HepG2 (cell line): ENCODE data around the gene MTFR1L. TPM values are rescaled to one million over a fixed set of nuclear protein-coding genes. Genes with fewer than 3 reads are reported as not detected.

Experiments
- CEBPZ ChIP-seq: IDR thresholded peaks from 2 replicates; pipeline ENCODE4 v1.6.1; 2012; ENCODE audit warnings: low read length, improper control_type of control experiment
- CSRNP2 ChIP-seq: sonication (generic); formaldehyde crosslinking; conservative IDR thresholded peaks from 2 replicates; pipeline ENCODE4 v1.8.0; 2022; ENCODE audit warnings: low read depth, missing genetic modification reagents
- DNMT1 ChIP-seq: sonication (generic); formaldehyde crosslinking; IDR thresholded peaks from 2 replicates; pipeline ENCODE4 v1.5.1; 2020; ENCODE audit warnings: mild to moderate bottlenecking, missing genetic modification reagents
- PRDM15 ChIP-seq: sonication (generic); formaldehyde crosslinking; IDR thresholded peaks from 2 replicates; pipeline ENCODE4 v1.4.0; 2020; ENCODE audit warnings: missing genetic modification reagents
- SNAPC2 ChIP-seq: sonication (generic); formaldehyde crosslinking; IDR thresholded peaks from 2 replicates; pipeline ENCODE4 v1.8.1; 2022; ENCODE audit warnings: mild to moderate bottlenecking, missing genetic modification reagents
- ZBTB40 ChIP-seq, 2 experiments: fragments of 450-650 bp in 1 of 2; sonication (generic) in 1 of 2; formaldehyde crosslinking in 1 of 2; IDR thresholded peaks; 2 replicates each; pipeline versions ENCODE4 v1.6.1 to v1.8.0; 2016 to 2022; ENCODE audit warnings: antibody characterized with exemption in 1 of 2, mild to moderate bottlenecking in 1 of 2, missing genetic modification reagents in 1 of 2
- ZNF225 ChIP-seq: sonication (generic); formaldehyde crosslinking; IDR thresholded peaks from 2 replicates; pipeline ENCODE4 v1.4.0; 2020; ENCODE audit warnings: mild to moderate bottlenecking, missing genetic modification reagents
- ZNF644 ChIP-seq: IDR thresholded peaks from 2 replicates; pipeline ENCODE4 v1.6.1; 2016; ENCODE audit warnings: low read depth
- polyA plus RNA-seq, 8 experiments: library from polyadenylated mRNA; depleted of rRNA in 3 of 8; stranded (reverse) in 7 of 8; unstranded in 1 of 8; fragments of >200 nt; fragmentation: Illumina TruSeq in 4 of 8; extraction: Trizol in 4 of 8; gene quantifications; 2 replicates each; pipeline versions ENCODE4 v1.2.1 to v1.2.3, GENCODE V29; 2011 to 2016; ENCODE audit warnings: low read depth in 4 of 8, missing spikeins in 1 of 8, mixed read lengths in 1 of 8; ENCODE audit not compliant: insufficient read depth in 1 of 8
- total RNA-seq, 5 experiments: library from RNA; depleted of rRNA; stranded (reverse); fragments of >200 nt; fragmentation: Illumina TruSeq; extraction: Trizol; gene quantifications; 2 replicates each; pipeline ENCODE4 v1.2.3, GENCODE V29; 2016; ENCODE audit warnings: low read depth in 1 of 5

MTFR1L gene
- total and polyA plus RNA-seq, 2 of the 13 experiments (the other 11 are each of a cell fraction or from before 2014, with no cell fraction given): 38.0 to 55.7 TPM

GRCh38 chr1:25867210-25867991 lies 47.6 kb downstream of the MTFR1L start (continued):
- TF ChIP-seq DNMT1: no peak
- TF ChIP-seq ZNF644 (CRISPR knock-in tag): no peak
- no peak for TF ChIP-seq ZBTB40 (IDR thresholded peaks at IDR 0.05)
- TF ChIP-seq ZBTB40 (CRISPR knock-in tag; IDR thresholded peaks at IDR 0.05): no peak
- no peak for TF ChIP-seq CEBPZ
- no peak for TF ChIP-seq ZNF225 (CRISPR knock-in tag)
- no peak for TF ChIP-seq SNAPC2 (CRISPR knock-in tag)
- no peak for TF ChIP-seq CSRNP2
- TF ChIP-seq PRDM15 (CRISPR knock-in tag): no peak
